Progenitor cell of endocrine pancreas (in vitro differentiated cells): ENCODE results near the gene HSFX3. TPM values are rescaled to one million over a fixed set of nuclear protein-coding genes. Genes with fewer than 3 reads are reported as not detected.
A peak's percentile ranks its signal among the peaks of the same experiment; 100 is the strongest.
"Not testable (repeated sequence)": the region's sequence is repeated elsewhere in the genome, so short reads cannot be mapped to it uniquely, and the experiment has no call there.

Source experiments
- DNase-seq: peaks from one replicate; pipeline ENCODE4 v3.0.0; 2021; ENCODE audit warnings: low spot score; ENCODE audit not compliant: unreplicated experiment
- H3K27ac Mint-ChIP-seq: 2 replicates; pipeline ENCODE4 v1.8.0; 2021; ENCODE audit warnings: mild to moderate bottlenecking, moderate library complexity, mixed read lengths
- H3K27me3 Mint-ChIP-seq: 2 replicates; pipeline ENCODE4 v1.8.0; 2021; ENCODE audit warnings: mixed read lengths
- H3K36me3 Mint-ChIP-seq: 2 replicates; pipeline ENCODE4 v1.8.0; 2022; ENCODE audit warnings: mixed read lengths; ENCODE audit not compliant: insufficient read depth
- H3K4me1 Mint-ChIP-seq: 2 replicates; pipeline ENCODE4 v1.8.0; 2021; ENCODE audit warnings: low read depth, mixed read lengths
- H3K4me3 Mint-ChIP-seq: 2 replicates; pipeline ENCODE4 v1.8.0; 2021; ENCODE audit warnings: low read depth, mild to moderate bottlenecking, moderate library complexity, mixed read lengths
- H3K9me3 Mint-ChIP-seq: 2 replicates; pipeline ENCODE4 v1.8.0; 2021; ENCODE audit warnings: low read depth, mixed read lengths
- CTCF ChIP-seq: fragments of 200-600 bp; sonication (generic); IDR thresholded peaks from one replicate; pipeline ENCODE4 v1.5.0; 2021; ENCODE audit warnings: antibody characterized with exemption, mild to moderate bottlenecking; ENCODE audit not compliant: unreplicated experiment
- total RNA-seq: library from RNA; stranded (reverse); gene quantifications from 2 replicates; pipeline ENCODE4 v1.2.1, GENCODE V29; 2021

The HSFX3 gene
- total RNA-seq, 1 donor from 2014 or later = not detected

- Mint-ChIP-seq H3K4me3 (peak overlapping the region; percentile 88), H3K27ac (peak overlapping the region; percentile 98), H3K36me3 (peaks cover 2% of the 10 kb centered on the region), H3K4me1 (no peaks in the 10 kb centered on the region), H3K27me3 (no peaks in the 10 kb centered on the region), H3K9me3 (no peaks in the 10 kb centered on the region)
- no peak for TF ChIP-seq CTCF
- no peak for DNase-seq
These were observed 8.1 kb downstream of the HSFX3 start for GRCh38 chrX:149541521-149542047.

GRCh38 chrX:149540621-149541520, 8.9 kb downstream of the HSFX3 start, which contains the start of gene EOLA1:
Gene EOLA1, plus strand, starts transcription at chrX:149541012. Its CDS starts 4,619 bp downstream, at chrX:149545631.
- DNase-seq = peak; percentile 70
- Mint-ChIP-seq H3K27ac (peak within 1 kb of the TSS; percentile 98), H3K4me3 (peak within 1 kb of the TSS; percentile 88), H3K9me3 (no peaks in the 10 kb centered on the region), H3K36me3 (peaks cover 2% of the 10 kb centered on the region), H3K4me1 (no peaks in the 10 kb centered on the region), H3K27me3 (no peaks in the 10 kb centered on the region)
- TF ChIP-seq CTCF = no peak

GRCh38 chrX:149540131-149540620, 9.5 kb downstream of the HSFX3 start:
- TF ChIP-seq CTCF = no peak
- H3K4me1 Mint-ChIP-seq = no peaks in the 10 kb centered on the region
- peak overlapping the region; percentile 98 for H3K27ac Mint-ChIP-seq
- H3K9me3 Mint-ChIP-seq = no peaks in the 10 kb centered on the region
- H3K36me3 Mint-ChIP-seq = peaks cover 2% of the 10 kb centered on the region
- H3K4me3 Mint-ChIP-seq = peak overlapping the region; percentile 88
- DNase-seq = peak; percentile 64
- H3K27me3 Mint-ChIP-seq = no peaks in the 10 kb centered on the region

- Mint-ChIP-seq H3K4me3 (peak overlapping the region; percentile 86), H3K27ac (peak overlapping the region; percentile 94), H3K4me1 (no peaks in the 10 kb centered on the region), H3K9me3 (no peaks in the 10 kb centered on the region), H3K36me3 (no peaks in the 10 kb centered on the region), H3K27me3 (no peaks in the 10 kb centered on the region)
- no peak for TF ChIP-seq CTCF
- DNase-seq = peak; percentile 56
These were observed 10.2 kb downstream of the HSFX3 start for GRCh38 chrX:149539283-149540130.

- H3K36me3 Mint-ChIP-seq, H3K27me3 Mint-ChIP-seq, H3K27ac Mint-ChIP-seq, H3K4me3 Mint-ChIP-seq, H3K9me3 Mint-ChIP-seq, DNase-seq, H3K4me1 Mint-ChIP-seq: not testable (repeated sequence)
These were observed 12.2 kb downstream of the HSFX3 start for GRCh38 chrX:149537474-149537873.

GRCh38 chrX:149534926-149535602, 14.7 kb downstream of the HSFX3 start:
- not testable (repeated sequence) for H3K36me3 Mint-ChIP-seq, H3K27me3 Mint-ChIP-seq, DNase-seq, H3K4me3 Mint-ChIP-seq, H3K4me1 Mint-ChIP-seq, H3K9me3 Mint-ChIP-seq, H3K27ac Mint-ChIP-seq

- not testable (repeated sequence) for H3K27me3 Mint-ChIP-seq, H3K4me1 Mint-ChIP-seq, H3K36me3 Mint-ChIP-seq, H3K27ac Mint-ChIP-seq, H3K9me3 Mint-ChIP-seq, DNase-seq, H3K4me3 Mint-ChIP-seq
These were observed 15.7 kb downstream of the HSFX3 start for GRCh38 chrX:149533999-149534398.

GRCh38 chrX:149532868-149533267, 16.9 kb downstream of the HSFX3 start:
- H3K27me3 Mint-ChIP-seq, H3K4me3 Mint-ChIP-seq, H3K27ac Mint-ChIP-seq, DNase-seq, H3K36me3 Mint-ChIP-seq, H3K9me3 Mint-ChIP-seq, H3K4me1 Mint-ChIP-seq: not testable (repeated sequence)
